Anterior cingulate cortex (tissue), 58 donors: ENCODE results near the gene ABCC4.
"Not testable (repeated sequence)": the region's sequence is repeated elsewhere in the genome, so short reads cannot be mapped to it uniquely, and the experiment has no call there.

Experiments used
- DNase-seq, 58 donors: peaks; one replicate each; lab custom pipeline; 2025; lab: John Stamatoyannopoulos, UW

Gene ABCC4

DNA sequence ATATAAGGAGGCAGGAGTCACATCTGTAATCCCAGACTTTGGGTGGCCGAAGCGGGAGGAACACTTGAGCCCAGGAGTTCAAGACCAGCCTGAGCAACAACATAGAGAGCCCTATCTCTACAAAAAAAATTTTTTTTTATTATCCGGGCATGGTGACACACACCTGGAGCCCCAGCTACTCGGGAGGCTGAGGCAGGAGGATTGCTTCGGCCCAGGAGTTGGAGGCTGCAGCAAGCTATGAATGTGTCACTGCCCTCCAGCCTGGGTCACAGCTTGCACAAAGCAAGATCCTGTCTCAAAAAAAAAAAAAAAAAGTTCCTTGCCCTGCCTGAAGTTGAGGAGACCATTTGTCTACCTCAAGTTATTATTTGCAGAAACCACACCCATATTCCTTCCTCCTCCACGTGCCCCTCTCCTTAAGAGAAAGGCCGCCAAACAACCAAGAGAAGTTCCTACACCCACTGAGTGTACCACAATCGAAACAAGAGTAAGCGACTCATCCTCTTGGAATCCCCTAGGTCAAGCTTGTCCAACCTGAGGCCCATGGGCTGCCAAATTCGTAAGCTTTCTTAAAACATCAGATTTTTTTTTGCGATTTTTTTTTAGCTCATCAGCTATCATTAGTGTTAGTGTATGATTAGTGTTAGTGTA lies 2.2 kb downstream of the ABCC4 start:
- no peak for DNase-seq

- no peak for DNase-seq
These were observed 2.9 kb downstream of the ABCC4 start for GRCh38 chr13:95298169-95298965.

GRCh38 chr13:95296326-95296925 lies 4.8 kb downstream of the ABCC4 start:
- DNase-seq = peak in 17 of 58 donors; percentile 1 to 22 (median 7)

GRCh38 chr13:95295026-95295425 lies 6.2 kb downstream of the ABCC4 start:
- no peak for DNase-seq

GRCh38 chr13:95292622-95293021 lies 8.6 kb downstream of the ABCC4 start:
- DNase-seq = peak in 5 of 58 donors; percentile 5 to 24 (median 7)

GRCh38 chr13:95289901-95290300 lies 11.3 kb downstream of the ABCC4 start:
- DNase-seq = not testable (repeated sequence)

DNA sequence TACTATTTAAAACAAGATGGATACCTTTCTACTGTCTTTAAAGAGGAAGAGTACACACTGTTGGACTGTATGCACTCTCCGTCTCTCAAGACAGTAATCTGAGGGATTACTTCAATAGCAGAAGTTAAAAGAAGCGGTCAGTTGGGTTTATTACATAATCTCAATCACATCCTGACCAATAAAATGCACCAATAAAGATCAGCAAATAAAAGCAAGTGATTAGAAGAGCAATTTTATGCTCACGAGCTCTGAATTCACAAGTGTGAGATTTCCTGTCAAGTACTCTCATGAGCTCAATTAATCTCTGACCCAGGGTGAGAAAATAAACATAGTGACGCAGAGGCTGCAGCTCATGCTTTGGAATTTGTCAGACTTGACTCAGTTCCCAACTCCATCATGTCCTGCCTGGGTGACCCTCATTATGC lies 12.2 kb downstream of the ABCC4 start:
- DNase-seq = no peak

DNA sequence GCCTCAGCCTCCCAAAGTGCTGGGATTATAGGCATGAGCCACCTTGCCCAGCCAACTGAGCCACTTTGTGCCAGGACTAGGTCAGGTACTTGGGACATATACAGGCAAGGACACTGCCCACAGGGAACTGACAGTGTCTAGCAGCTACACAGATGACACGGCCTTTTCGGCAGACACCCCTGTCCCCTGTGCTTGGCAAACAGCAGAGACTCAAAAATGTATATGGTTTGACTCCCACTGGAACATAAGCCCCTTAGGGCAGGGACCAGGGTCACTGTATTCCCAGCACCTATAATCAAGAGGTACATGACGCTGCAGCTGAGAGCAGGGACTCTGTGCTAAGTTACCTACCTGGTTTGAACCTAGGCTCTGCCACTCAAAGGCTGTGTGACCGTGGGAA lies 16.8 kb downstream of the ABCC4 start:
- DNase-seq = no peak

- no peak for DNase-seq
These were observed 22.2 kb downstream of the ABCC4 start for GRCh38 chr13:95279016-95279415.

- no peak for DNase-seq
These were observed 25.2 kb downstream of the ABCC4 start for GRCh38 chr13:95276037-95276505.

GRCh38 chr13:95275322-95276036 lies 25.8 kb downstream of the ABCC4 start:
- DNase-seq = no peak

DNA sequence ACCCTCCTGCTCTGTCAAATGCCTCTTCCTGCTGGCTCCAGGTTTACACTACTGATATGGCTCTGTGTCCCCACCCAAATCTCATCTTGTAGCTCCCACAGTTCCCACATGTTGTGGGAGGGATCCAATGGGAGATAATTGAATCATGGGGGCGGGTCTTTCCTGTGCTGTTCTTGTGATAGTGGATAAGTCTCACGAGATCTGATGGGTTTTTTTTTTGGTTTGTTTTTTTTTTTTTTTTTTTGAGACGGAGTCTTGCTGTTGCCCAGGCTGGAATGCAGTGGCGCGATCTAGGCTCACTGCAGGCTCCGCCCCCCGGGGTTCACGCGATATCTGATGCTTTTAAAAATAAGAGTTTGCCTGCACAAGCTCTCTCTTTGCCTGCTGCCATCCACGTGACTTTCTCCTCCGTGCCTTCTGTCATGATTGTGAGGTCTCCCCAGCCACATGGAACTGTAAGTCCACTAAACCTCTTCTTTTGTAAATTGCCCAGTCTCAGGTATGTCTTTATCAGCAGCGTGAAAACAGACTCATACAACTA lies 27.6 kb downstream of the ABCC4 start:
- DNase-seq = not testable (repeated sequence)

DNA sequence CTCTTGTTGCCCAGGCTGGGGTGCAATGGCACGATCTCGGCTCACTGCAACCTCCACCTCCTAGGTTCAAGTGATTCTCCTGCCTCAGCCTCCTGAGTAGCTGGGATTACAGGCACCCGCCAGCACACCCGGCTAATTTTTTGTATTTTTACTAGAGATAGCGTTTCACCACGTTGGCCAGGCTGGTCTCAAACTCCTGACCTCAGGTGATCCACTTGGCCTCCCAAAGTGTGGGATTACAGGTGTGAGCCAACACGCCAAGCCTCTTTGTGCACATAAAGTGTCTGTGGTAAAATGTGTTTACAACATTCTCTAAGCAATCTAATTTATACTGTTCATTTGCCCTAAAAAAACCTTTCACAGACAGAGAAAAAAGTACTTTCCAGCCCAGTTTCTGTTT lies 29.2 kb downstream of the ABCC4 start:
- not testable (repeated sequence) for DNase-seq

GRCh38 chr13:95269756-95270155 lies 31.5 kb downstream of the ABCC4 start:
- no peak for DNase-seq

DNA sequence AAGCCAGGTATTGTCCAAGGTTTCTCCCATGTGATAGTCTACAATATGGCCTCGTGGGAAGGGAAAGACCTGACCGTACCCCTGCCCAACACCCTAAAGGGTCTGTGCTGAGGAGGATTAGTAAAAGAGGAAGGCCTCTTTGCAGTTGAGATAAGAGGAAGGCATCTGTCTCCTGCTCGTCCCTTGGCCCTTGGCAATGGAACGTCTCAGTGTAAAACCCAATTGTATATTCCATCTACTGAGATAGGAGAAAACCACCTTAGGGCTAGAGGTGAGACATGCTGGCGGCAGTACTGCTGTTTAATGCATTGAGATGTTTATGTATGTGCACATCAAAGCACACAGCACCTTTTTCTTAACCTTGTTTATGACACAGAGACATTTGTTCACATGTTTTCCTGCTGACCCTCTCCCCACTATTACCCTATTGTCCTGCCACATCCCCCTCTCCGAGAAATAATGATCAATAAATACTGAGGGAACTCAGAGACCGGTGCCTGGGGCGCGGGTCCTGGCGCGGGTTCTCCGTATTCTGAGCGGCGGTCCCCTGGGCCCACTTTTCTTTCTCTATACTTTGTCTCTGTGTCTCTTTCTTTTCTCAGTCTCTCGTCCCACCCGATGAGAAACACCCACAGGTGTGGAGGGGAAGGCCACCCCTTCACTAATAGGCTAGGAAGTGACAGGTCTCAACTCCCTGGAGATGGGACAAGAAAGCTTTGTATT lies 32.7 kb downstream of the ABCC4 start:
- not testable (repeated sequence) for DNase-seq

DNA sequence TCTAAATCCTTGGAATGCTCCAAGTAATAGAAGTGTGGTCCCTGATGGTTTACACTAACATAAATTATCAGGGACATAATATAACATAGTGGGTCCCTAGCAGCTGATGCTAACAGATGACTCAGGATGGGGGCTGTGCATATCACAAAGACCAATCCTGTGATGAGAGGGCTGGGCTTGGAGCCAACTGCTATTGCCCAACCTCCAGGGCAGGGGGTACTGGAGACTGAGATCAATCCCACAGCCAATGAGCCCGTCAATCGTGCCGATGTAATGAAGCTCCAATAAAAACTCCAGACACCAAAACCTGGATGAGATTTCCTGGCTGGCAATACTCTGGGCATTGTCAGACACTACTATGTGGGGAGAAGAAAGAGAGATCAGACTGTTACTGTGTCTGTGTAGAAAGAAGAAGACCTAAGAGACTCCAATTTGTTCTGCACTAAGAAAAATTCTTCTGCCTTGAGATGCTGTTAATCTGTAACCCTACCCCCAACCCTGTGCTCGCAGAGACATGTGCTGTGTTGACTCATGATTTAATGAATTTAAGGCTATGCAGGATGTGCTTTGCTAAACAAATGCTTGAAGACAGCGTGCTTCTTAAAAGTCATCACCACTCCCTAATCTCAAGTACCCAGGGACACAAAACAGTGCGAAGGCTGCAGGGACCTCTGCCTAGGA lies 33.4 kb downstream of the ABCC4 start:
- DNase-seq = peak in 1 of 58 donors; percentile 19

DNA sequence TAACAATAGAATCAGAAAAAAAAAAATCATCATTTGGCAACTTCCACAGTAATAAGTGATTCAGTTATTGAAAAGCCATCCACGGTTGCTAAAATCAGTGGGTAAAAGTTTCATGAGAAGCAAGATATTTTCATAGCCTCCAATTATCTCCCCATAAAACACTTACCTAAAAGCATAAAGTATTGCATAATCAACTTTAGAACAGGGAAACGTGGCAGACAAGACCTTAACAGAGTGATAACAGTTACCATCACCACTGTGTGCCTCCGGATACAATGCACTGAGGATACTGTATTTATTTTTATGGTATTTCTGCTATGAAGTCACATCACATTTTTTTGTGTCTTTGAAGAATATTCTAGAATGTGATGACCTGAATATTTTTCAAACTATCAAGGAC lies 37.0 kb downstream of the ABCC4 start:
- DNase-seq = no peak

- no peak for DNase-seq
These were observed 38.3 kb downstream of the ABCC4 start for GRCh38 chr13:95262837-95263384.

- no peak for DNase-seq
These were observed 39.3 kb downstream of the ABCC4 start for GRCh38 chr13:95261956-95262355.
